DOHH2 (cell line): ENCODE data around the gene GOT1.

Experiments
- EZH2phosphoT487 ChIP-seq: fragments of 200-600 bp; sonication (generic); IDR thresholded peaks from 2 replicates; pipeline ENCODE4 v1.6.1; 2017; ENCODE audit warnings: borderline replicate concordance, mild to moderate bottlenecking, antibody characterized with exemption, low read length, moderate library complexity, mixed read lengths
- TF ChIP-seq, protein P1 (sequence below): fragments of 200-600 bp; sonication (generic); IDR thresholded peaks from one replicate; pipeline ENCODE4 v1.5.1; 2014; ENCODE audit warnings: antibody characterized with exemption, mild to moderate bottlenecking, low read depth, low read length; ENCODE audit not compliant: poor library complexity, severe bottlenecking

DNA sequence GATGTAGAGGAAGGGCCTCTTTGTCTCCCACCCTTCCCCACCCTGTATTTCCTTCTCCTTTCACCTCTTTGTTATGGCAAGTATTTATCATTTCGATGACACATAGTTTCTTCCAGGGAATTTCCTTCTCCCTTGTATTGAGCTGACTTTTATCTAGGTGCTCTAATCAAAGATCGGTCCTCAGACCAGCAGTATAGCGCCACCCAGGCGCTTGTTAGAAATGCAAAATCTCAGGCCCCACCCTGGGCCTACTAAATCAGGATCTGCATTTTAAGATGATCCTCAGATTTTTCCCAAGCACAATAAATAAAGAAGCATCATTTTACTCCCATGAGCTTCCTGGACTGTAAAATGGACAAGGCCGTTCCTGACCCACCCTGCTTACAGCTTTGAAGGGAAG lies 12.0 kb upstream of the GOT1 start:
- TF ChIP-seq, protein P1, sequence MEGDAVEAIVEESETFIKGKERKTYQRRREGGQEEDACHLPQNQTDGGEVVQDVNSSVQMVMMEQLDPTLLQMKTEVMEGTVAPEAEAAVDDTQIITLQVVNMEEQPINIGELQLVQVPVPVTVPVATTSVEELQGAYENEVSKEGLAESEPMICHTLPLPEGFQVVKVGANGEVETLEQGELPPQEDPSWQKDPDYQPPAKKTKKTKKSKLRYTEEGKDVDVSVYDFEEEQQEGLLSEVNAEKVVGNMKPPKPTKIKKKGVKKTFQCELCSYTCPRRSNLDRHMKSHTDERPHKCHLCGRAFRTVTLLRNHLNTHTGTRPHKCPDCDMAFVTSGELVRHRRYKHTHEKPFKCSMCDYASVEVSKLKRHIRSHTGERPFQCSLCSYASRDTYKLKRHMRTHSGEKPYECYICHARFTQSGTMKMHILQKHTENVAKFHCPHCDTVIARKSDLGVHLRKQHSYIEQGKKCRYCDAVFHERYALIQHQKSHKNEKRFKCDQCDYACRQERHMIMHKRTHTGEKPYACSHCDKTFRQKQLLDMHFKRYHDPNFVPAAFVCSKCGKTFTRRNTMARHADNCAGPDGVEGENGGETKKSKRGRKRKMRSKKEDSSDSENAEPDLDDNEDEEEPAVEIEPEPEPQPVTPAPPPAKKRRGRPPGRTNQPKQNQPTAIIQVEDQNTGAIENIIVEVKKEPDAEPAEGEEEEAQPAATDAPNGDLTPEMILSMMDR = no peak
- no peak for TF ChIP-seq EZH2phosphoT487
